Body of pancreas (tissue), 4 donors: ENCODE data around the gene ANKH. TPM values are rescaled to one million over a fixed set of nuclear protein-coding genes. Genes with fewer than 3 reads are reported as not detected.
A peak's percentile ranks its signal among the peaks of the same experiment; 100 is the strongest.

Experiments used
- ATAC-seq: fragments of 150-250 bp; one replicate; pipeline ENCODE4 v1.9.1; 2016
- DNase-seq, 4 donors: peaks; one replicate each; pipeline ENCODE4 v3.0.0-alpha.2; 2019
- H3K27ac ChIP-seq, 4 donors: fragments of 200-600 bp; sonication (generic); 1 replicate in 3 of 4; 2 replicates in 1 of 4; pipeline versions ENCODE4 v1.5.1 to v1.6.1; 2016 to 2019; ENCODE audit warnings: mild to moderate bottlenecking in 1 of 4, mixed read lengths in 1 of 4, moderate library complexity in 1 of 4
- H3K27me3 ChIP-seq, 2 donors: fragments of 200-600 bp; sonication (generic); one replicate each; pipeline ENCODE4 v1.6.0; 2016; ENCODE audit warnings: mild to moderate bottlenecking in 1 of 2
- H3K36me3 ChIP-seq, 2 donors: fragments of 200-600 bp; sonication (generic); replicated peaks in 1 of 2; 2 replicates each; pipeline ENCODE4 v1.5.1; 2016; ENCODE audit warnings: low read depth in 2 of 2; ENCODE audit not compliant: insufficient read depth in 1 of 2
- H3K4me1 ChIP-seq: fragments of 200-600 bp; sonication (generic); one replicate; pipeline ENCODE4 v1.6.0; 2016
- H3K4me3 ChIP-seq, 2 donors: fragments of 200-600 bp; sonication (generic); 1 replicate in 1 of 2; 2 replicates in 1 of 2; pipeline ENCODE4 v1.5.1; 2016 to 2019
- H3K9me3 ChIP-seq, 3 donors: fragments of 200-600 bp; sonication (generic); 1 replicate in 2 of 3; 2 replicates in 1 of 3; pipeline ENCODE4 v1.5.1; 2016
- POLR2A ChIP-seq, 3 donors: fragments of 450-650 bp; IDR thresholded peaks; one replicate each; pipeline ENCODE4 v1.6.1; 2016; ENCODE audit warnings: antibody characterized with exemption in 3 of 3, mild to moderate bottlenecking in 2 of 3
- WGBS, 2 donors: methylation state at CpG; one replicate each; pipeline ENCODE4 v1.1.5; 2017; 5-methylcytosine and 5-hydroxymethylcytosine counted together
- intact Hi-C: fragments of 100-400 bp; cut with DNase I; formaldehyde crosslinking; loops from one replicate; pipeline ENCODE4 v1.15.1; 2023
- total RNA-seq, 2 donors: library from RNA; depleted of rRNA; stranded (reverse); fragments of >200 nt; gene quantifications; one replicate each; pipeline ENCODE4 v1.1.0, GENCODE V29; 2016
- TF ChIP-seq, protein P1 (sequence below), 7 experiments: fragments of 450-650 bp in 4 of 7; fragments of 200-600 bp in 3 of 7; sonication (generic) in 3 of 7; IDR thresholded peaks; one replicate each; pipeline ENCODE4 v1.5.1; 2016 to 2019; ENCODE audit warnings: antibody characterized with exemption in 7 of 7

ANKH gene
- total RNA-seq, 2 donors from 2014 or later = 19.1 to 20.5 TPM

DNA sequence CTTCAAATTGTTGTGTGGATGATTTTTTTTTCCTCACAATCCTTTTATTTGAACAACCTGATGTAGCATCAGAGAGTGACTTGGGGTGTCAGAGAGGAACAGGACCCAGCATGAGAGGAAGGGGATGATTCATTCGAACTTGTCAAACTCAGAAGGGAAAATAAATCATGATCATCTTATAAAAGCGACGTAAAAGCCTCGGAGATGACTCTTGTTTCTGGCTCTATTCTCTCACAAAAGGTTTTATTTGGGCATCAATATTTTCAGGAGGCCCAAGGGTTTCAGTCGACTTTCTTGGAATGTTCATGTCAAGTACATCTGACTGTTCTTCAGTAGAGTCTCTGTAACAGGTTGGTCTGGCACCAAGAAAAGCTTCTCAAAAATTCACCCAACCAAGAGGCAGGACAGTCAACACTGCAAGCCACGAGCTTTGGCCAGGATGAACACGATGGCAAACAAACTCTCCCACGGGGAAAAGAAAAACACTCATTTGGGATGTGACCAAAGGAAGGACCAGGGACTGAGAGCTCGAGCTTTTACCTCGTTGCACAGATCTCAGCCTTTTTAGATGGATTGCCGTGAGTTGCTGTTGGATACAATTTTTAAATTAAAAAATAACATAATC, 55.1 kb downstream of the ANKH start:
- 84 to 88% methylated on average over 11 of the region's 11 CpGs for WGBS, 2 donors
- ATAC-seq (no peak), DNase-seq (no peak)
- Histone ChIP-seq H3K4me1 (no peaks in the 10 kb centered on the region), H3K9me3 (no peaks in the 10 kb centered on the region), H3K27me3 (no peaks in the 10 kb centered on the region), H3K27ac (no peak overlapping the region), H3K4me3 (no peak overlapping the region), H3K36me3 (no peaks in the 10 kb centered on the region)
- intact Hi-C loops = no loop called here
- TF ChIP-seq, protein P1, sequence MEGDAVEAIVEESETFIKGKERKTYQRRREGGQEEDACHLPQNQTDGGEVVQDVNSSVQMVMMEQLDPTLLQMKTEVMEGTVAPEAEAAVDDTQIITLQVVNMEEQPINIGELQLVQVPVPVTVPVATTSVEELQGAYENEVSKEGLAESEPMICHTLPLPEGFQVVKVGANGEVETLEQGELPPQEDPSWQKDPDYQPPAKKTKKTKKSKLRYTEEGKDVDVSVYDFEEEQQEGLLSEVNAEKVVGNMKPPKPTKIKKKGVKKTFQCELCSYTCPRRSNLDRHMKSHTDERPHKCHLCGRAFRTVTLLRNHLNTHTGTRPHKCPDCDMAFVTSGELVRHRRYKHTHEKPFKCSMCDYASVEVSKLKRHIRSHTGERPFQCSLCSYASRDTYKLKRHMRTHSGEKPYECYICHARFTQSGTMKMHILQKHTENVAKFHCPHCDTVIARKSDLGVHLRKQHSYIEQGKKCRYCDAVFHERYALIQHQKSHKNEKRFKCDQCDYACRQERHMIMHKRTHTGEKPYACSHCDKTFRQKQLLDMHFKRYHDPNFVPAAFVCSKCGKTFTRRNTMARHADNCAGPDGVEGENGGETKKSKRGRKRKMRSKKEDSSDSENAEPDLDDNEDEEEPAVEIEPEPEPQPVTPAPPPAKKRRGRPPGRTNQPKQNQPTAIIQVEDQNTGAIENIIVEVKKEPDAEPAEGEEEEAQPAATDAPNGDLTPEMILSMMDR (IDR thresholded peaks at IDR 0.05) = no peak
- TF ChIP-seq POLR2A (IDR thresholded peaks at IDR 0.05) = no peak

DNA sequence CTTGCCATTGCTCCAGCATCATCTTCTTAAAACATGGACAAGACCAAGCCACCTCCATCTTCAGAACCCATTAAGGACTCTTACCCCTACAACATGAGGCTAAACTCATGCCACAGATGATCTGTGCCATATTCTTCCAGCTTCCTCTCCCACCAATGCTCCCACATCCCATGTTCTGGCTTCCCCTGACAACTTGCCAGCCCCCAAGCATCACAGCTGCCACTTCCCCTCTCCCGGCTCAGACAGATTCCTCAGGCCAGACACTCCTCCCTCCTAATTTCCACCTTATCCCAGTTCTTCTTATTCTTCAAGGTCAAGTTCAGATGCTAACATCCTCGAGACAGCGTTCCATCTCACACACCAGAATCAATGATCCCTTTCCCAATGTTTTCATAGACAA, 57.8 kb downstream of the ANKH start:
- WGBS, 2 donors = 69 to 90% methylated on average over 3 of the region's 3 CpGs
- peaks cover 14% of the 10 kb centered on the region for H3K4me1 ChIP-seq
- no peaks in the 10 kb centered on the region for H3K9me3 ChIP-seq
- intact Hi-C loops = no loop called here
- no peaks in the 10 kb centered on the region for H3K27me3 ChIP-seq
- no peak overlapping the region for H3K27ac ChIP-seq
- no peaks in the 10 kb centered on the region for H3K36me3 ChIP-seq
- ATAC-seq = no peak
- DNase-seq = no peak
- H3K4me3 ChIP-seq = no peak overlapping the region
- TF ChIP-seq POLR2A (IDR thresholded peaks at IDR 0.05) = no peak

DNA sequence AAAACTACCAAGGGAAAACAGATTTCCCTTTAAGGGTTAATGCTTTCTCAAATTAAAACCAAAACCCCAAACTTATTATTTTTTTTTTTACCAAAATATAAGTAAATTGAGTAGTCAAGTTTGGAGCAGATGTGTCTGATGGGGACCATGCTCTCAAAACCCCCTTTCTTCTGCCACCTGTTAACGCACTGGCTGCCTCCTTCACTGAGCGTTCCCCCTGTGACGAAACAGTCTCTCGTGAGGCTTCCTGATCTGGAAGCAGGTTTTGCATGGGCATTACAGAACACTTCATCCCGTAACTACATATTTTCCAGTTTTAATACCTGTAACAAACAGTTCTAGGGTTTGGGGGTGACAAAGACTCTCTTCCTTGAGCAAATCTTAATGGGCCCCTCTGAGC, 59.4 kb downstream of the ANKH start:
- WGBS, 2 donors = 90 to 93% methylated on average over 5 of the region's 5 CpGs
- ATAC-seq (no peak), DNase-seq (no peak)
- TF ChIP-seq POLR2A (IDR thresholded peaks at IDR 0.05) = no peak
- TF ChIP-seq, protein P1 (IDR thresholded peaks at IDR 0.05) = no peak
- no peaks in the 10 kb centered on the region for H3K9me3 ChIP-seq
- H3K4me1 ChIP-seq = peaks cover 14% of the 10 kb centered on the region
- no peaks in the 10 kb centered on the region for H3K27me3 ChIP-seq
- intact Hi-C loops = no loop called here
- no peak overlapping the region for H3K27ac ChIP-seq
- H3K4me3 ChIP-seq = no peak overlapping the region
- no peaks in the 10 kb centered on the region for H3K36me3 ChIP-seq

DNA sequence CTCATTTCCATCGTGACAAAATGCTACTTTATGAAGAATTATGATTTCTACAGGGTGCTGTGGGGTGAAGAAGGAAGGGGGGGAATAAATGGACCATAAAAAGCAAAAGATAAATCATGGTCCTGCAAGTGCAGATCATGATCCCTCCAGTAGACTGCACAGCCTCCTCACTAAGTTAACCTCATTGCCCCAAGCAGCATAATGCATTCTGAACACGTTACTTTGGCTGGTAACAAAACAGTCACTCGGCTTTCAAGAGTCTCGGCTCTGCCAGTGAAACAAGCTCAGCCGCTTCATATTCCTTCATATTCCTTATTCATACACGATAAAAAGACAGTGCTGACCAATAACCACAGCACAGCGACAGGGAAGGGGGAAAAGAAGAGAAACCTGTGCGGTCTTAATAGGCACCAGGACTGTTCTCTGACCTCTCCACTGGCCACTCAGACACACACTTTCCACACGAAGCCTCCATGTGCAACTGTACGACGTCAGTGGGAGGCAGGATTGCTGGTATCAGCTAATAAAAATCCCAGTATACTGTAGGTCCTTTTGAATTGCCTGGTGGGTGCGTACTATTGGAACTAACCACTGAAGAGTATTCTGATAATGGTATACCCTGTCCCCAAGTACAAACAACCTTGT, 60.5 kb downstream of the ANKH start:
- intact Hi-C loops = no loop called here
- Histone ChIP-seq H3K27ac (no peak overlapping the region), H3K36me3 (no peaks in the 10 kb centered on the region), H3K4me3 (no peak overlapping the region), H3K9me3 (no peaks in the 10 kb centered on the region), H3K4me1 (peaks cover 14% of the 10 kb centered on the region), H3K27me3 (no peaks in the 10 kb centered on the region)
- TF ChIP-seq, protein P1 (IDR thresholded peaks at IDR 0.05) = no peak
- no peak for TF ChIP-seq POLR2A (IDR thresholded peaks at IDR 0.05)
- 87 to 88% methylated on average over 12 of the region's 12 CpGs for WGBS, 2 donors
- DNase-seq (no peak), ATAC-seq (no peak)

DNA sequence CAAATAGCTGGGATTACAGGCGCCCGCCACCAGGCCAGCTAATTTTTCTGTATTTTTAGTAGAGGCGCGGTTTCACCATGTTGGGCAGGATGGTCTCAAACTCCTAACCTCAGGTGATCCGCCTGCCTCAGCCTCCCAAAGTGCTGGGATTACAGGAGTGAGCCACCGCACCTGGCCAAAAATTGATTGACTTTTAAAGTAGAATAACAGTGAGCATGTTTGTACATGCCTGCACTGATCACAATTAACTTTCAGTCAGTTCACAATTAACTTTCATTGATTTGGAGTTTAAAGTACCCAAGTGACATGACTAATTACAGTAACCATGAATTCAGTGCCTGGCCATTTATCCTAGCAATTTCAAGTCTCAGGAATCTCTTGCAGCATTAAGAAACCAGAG, 61.3 kb downstream of the ANKH start:
- Histone ChIP-seq H3K27me3 (no peaks in the 10 kb centered on the region), H3K9me3 (no peaks in the 10 kb centered on the region), H3K27ac (peak overlapping the region in 1 of 4 donors; percentile 65), H3K36me3 (no peaks in the 10 kb centered on the region), H3K4me3 (no peak overlapping the region), H3K4me1 (peaks cover 14% of the 10 kb centered on the region)
- intact Hi-C loops = no loop called here
- ATAC-seq (no peak), DNase-seq (no peak)
- TF ChIP-seq, protein P1 (IDR thresholded peaks at IDR 0.05) = no peak
- TF ChIP-seq POLR2A (IDR thresholded peaks at IDR 0.05) = no peak
- 88 to 92% methylated on average over 6 of the region's 6 CpGs for WGBS, 2 donors
